SU-DHL-6 (cell line): ENCODE measurements around the gene ZMYND10.

Experiments
- EZH2phosphoT487 ChIP-seq: fragments of 200-600 bp; sonication (generic), shearing (Covaris generic); conservative IDR thresholded peaks from 2 replicates; pipeline ENCODE4 v1.6.1; 2018; ENCODE audit warnings: mild to moderate bottlenecking, antibody characterized with exemption, low read length, moderate library complexity, mixed read lengths
- TF ChIP-seq, protein P1 (sequence below): fragments of 200-600 bp; sonication (generic); IDR thresholded peaks from one replicate; pipeline ENCODE4 v1.5.1; 2017; ENCODE audit warnings: antibody characterized with exemption, mild to moderate bottlenecking, low read length, moderate library complexity; ENCODE audit not compliant: insufficient read depth, poor library complexity, severe bottlenecking

DNA sequence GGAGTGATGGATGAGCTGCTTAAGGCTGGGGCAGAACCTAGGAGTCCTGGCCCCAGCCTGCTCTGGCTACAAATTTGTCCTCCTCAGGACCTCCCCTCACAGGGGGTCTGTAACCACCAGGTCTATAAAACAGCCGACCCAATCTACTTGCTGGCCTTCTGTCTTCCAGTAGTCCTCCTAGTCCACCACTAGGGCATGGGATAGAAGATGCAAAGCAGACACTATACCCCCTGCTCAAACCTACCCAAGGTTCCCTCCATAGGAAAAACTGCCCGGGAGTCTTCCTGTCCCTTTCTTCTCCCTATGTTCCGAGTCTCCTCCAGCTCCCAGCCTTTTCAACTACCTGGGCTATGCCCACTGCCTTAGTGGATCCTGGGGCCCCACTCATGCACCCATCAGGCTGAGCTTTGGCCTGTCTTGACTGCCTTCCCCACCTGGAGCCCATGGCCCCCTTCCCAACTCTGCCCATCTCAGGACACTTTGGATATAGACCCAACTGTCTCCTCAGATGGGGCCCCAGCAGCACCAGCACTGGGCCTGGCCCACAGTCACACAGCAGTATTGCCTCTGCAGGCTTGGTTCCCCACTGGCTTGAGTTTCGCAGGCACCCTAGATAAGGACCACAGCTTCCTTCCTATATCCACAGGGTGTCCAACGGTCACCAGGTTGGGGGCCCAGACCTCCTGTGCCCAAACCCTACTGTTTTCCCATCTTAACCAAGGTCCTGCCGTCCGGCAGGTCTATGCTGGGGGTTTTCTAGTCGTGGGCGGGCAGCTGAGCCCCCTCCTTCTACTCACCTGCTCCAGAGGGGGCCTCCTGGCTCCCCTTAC lies 47.4 kb downstream of the ZMYND10 start:
- TF ChIP-seq, protein P1, sequence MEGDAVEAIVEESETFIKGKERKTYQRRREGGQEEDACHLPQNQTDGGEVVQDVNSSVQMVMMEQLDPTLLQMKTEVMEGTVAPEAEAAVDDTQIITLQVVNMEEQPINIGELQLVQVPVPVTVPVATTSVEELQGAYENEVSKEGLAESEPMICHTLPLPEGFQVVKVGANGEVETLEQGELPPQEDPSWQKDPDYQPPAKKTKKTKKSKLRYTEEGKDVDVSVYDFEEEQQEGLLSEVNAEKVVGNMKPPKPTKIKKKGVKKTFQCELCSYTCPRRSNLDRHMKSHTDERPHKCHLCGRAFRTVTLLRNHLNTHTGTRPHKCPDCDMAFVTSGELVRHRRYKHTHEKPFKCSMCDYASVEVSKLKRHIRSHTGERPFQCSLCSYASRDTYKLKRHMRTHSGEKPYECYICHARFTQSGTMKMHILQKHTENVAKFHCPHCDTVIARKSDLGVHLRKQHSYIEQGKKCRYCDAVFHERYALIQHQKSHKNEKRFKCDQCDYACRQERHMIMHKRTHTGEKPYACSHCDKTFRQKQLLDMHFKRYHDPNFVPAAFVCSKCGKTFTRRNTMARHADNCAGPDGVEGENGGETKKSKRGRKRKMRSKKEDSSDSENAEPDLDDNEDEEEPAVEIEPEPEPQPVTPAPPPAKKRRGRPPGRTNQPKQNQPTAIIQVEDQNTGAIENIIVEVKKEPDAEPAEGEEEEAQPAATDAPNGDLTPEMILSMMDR: no peak
- TF ChIP-seq EZH2phosphoT487: no peak
